SKM-1 (cell line): ENCODE measurements around the gene DTWD2.
"Not testable (repeated sequence)": the region's sequence is repeated elsewhere in the genome, so short reads cannot be mapped to it uniquely, and the experiment has no call there.

Experiments
- DNase-seq: peaks from one replicate; lab custom pipeline; 2025; ENCODE audit not compliant: unreplicated experiment; lab: John Stamatoyannopoulos, UW

Gene DTWD2

DNA sequence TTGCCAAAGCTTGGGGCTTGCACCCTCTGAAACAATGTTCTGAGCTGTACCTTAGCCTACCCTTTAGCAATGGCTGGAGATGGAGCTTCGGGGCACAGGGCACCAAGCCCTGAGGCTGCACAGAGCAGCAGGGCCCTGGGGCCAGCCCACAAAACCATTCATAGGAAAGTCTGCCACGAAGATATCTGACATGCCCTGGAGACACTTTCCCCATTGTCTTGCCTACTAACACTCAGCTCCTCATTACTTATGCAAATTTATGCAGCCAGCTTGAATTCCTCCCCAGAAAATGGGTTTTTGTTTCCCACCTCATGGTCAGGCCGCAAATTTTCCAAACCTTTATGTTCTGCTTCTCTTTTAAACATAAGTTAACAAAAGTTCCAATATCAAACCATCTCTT is 105.7 kb downstream of the DTWD2 start:
- no peak for DNase-seq

DNA sequence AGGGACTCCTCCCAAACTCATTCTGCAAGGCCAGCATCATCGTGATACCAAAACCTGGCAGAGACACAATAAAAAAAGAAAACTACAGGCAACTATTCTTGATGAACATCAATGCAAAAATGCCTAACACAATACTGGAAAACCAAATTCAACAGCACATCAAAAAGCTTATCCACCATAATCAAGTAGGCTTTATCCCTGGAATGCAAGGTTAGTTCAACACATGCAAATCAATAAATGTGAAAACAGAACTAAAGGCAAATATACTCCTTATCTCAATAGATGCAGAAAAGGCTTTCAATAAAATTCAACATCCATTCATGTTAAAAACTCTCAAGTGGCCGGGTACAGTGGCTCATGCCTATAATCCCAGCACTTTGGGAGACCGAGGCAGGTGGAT is 111.5 kb downstream of the DTWD2 start:
- not testable (repeated sequence) for DNase-seq

DNA sequence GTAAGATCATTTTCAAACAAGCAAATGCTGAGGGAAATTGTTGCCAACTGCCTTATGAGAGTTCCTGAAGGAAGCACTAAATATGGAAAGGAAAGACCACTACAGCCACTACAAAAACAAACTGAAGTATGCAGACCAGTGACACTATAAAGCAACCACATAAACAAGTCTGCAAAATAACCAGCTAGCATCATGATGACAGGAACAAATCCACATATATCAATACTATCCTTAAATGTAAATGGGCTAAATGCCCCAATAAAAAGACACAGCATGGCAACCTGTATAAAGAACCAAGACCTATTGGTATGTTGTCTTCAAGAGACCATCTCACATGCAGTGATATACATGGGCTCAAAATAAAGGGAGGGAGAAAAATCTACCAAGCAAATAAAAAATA is 113.2 kb downstream of the DTWD2 start:
- no peak for DNase-seq

DNA sequence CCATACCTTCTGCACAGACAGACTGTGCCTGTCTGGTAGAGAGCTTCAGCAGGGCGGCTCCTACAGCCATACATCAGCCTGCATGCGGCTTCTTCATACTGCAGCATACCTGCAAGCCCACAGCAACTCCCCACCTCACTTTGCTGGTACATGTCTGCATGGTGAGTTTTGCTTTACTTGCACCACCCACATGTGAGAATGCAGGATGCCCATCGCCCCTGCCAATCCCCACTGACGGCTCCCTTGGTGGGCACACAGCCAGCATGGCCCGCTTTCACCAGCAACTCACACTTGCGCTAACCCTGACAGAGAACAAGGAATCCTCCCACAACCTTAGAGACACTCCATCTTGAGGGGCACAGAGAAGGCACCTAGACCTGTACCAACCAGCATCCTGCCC is 114.9 kb downstream of the DTWD2 start:
- no peak for DNase-seq

DNA sequence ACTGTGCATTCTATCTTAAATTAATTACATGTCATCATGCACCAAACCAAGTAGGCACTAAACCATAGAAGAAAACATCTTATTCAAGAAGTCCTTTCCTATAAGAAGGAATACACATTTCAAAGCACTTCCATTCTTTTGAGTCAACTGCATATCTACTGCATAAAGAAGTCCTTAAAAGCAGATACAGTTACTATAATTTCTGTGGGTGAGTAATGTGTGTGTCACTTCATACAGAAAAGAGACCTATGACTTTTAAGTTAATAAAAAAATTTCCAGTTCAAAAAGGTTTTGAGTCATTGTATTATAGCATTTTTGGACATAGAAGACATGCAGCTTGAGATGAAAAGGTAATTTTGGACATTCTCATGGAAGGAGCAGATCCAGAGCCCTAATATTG is 125.0 kb downstream of the DTWD2 start:
- no peak for DNase-seq

DNA sequence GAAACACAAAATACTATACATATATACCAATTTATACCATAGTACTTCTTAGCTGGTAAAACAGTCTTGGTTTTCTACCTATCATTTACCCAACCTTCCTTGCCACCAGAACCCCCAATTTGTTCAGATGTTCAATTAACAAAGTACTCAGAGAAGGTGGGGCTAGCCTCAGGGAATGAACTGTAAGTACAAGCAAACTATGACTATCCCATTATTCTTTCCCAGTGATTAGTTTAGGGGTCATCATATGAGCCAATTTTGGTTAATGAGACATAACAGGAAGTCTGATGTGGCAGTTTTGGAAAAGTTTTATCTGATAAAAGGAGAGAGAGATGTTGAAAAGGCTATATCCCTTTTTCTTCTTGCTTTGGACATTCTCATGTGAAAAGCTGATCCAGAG is 125.8 kb downstream of the DTWD2 start:
- no peak for DNase-seq

DNA sequence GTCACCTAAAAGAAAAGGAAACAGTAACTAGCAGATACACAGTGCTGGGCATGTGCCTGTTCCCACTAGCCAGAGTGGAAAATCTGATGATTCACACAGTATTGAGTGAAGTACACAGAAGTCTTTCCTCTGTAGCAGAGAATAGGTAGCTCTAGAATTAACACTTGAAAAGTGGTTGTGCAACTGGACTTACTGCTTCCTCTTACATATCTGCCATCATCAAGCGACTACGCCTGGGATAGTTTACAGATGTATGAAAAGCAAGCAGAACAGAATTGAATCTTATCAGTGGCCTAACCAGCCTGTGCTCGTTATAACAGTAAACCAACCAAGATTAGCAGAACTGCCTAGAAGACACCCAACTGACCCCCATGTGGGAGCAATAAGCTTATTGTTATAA is 130.6 kb downstream of the DTWD2 start:
- peak; percentile 51 for DNase-seq

DNA sequence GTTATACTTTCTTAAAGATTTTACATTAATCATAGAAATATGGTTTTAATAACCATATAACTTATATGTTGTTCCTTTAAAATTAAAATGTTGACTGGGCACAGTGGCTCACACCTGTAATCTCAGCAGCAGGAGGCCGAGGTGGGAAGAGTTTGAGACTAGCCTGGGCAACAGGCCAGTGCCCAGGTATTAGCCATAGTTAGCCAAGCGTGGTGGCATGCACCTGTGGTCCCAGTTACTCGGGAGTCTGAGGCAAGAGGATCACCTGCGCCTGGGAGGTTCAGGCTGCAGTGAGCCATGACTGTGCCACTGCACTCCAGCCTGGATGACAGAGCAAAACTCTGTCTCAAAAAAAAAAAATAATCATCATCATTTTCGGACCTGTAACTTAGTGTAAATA is 133.5 kb downstream of the DTWD2 start:
- no peak for DNase-seq

DNA sequence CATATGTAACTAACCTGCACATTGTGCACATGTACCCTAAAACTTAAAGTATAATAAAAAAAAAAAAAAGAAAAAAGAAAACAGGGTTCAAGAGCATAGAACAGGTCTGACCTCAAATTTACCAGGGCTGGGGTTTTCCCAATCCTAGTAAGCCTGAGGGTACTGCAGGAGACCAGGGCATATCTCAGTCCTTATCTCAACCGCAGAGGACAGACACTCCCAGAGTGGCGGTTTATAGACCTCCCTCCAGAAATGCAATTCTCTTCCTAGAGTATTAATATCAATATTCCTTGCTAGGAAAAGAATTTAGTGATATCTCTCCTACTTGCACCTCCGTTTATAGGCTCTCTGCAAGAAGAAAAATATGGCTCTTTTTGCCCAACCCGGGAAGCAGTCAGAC is 136.6 kb downstream of the DTWD2 start:
- not testable (repeated sequence) for DNase-seq

DNA sequence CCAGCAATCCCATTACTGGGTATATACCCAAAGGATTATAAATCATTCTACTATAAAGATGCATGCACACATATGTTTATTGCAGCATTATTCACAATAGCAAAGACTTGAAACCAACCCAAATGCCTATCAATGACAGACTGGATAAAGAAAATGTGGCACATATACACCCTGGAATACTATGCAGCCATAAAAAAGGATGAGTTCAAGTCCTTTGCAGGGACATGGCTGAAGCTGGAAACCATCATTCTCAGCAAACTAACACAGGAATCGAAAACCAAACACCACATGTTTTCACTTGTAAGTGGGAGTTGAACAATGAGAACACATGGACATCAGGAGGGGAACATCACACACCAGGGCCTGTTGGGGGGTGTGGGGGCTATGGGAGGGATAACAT is 138.8 kb downstream of the DTWD2 start:
- not testable (repeated sequence) for DNase-seq

DNA sequence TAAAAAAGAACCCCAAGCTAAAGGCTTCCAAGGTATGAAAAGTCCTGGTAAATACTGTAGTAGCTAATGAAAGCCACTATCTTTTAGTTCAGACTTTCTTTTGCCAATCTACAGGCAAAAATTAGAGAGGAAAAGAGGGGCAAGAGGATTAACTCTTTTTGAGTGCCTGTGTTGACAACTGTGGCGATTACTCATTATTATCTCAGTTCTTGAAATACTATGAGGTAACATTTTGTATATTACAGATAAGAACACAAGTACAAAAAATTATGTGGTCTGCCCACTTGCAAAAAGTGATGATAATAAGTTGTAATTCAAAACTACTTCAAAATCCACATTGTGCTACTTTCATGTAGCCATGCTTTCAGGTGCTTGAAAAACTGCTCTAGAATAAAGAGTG is 144.0 kb downstream of the DTWD2 start:
- DNase-seq: no peak

DNA sequence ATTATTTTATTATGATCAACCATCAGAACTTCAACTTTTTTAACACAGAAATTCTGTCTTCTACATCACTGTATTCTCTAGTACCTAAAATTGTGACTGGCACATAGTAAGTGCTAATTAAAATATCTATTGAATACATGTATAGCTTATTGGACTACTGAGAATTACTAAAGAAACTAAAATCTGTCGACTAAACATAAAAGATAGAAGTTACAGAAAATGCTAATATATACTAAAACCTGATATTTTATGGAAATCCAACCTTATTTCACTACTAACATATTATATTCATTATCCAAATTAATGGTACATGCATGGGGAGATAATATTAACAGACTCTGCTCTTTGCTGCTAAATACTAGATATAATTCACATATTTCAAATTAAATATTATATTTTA is 153.6 kb downstream of the DTWD2 start:
- DNase-seq: no peak

DNA sequence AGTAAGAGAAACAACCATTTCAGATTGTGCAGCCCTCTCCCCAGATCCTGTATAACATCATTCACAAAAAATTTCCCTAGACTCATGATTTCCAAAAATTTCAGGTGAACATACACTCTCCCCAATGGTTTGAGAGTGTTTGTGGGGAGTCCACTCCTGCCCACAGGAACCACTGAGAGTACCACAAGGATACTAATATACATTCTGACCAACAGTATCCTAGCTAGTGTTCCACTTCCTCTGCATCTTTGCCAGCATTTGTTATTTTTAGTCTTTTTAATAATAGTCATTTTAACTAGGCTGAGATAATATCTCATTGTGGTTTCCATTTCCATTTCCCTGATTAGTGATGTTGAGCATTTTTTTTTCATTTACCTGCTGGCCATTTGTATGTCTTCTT is 155.4 kb downstream of the DTWD2 start:
- DNase-seq: no peak

DNA sequence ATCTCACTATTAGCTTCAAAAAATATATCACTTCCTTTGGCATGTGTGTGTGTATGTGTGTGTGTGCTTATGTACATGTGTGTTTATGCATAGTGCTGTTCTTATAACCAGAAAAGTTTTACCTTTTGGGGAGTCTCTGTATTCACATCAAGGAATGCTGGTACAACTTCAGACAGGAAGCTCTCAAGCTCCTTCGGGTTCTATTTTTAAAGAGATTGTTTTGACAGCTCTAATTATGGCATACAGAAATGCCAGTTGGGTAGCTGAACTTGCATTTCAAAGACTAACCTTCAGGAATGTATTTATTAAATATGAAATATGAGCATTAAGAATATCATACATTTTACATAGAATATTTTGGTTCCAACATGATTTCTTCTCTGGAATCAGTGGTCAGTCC is 163.1 kb downstream of the DTWD2 start:
- no peak for DNase-seq

DNA sequence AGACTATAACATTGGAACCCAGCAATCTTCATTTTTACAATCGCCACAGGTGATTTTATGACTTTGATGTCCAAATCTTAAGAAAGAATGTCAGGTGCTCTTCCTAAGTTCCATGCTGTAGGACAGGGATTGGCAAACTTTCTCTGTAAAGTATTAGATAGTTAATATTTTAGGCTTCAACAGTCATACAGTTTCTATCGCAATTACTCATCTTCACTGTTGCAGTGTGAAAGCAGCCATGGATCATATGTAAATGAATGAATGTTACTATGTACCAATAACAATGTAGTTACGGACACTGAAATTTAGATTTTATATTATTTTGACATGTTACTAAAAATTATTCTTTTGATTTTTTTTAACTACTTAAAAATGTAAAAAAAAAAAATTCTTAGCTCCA is 169.7 kb downstream of the DTWD2 start:
- no peak for DNase-seq

DNA sequence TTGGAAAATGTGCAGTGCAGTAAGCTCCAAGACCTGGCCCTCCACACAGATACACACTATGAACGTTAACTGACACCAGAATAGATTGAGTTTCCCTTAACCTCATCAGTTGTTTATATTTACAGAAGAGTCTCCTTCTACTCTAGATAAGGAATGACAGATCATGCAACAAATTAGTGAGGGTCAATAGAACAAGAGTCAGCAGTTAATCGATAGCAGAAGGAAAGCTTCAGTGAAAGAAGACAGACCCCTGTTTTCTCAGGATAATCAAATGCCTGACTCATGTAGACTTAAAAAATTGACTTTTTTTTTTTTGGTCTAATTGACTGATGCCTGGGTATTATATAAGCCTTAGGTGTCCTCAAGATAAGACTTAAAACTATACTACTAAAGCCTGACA is 179.9 kb downstream of the DTWD2 start:
- no peak for DNase-seq

DNA sequence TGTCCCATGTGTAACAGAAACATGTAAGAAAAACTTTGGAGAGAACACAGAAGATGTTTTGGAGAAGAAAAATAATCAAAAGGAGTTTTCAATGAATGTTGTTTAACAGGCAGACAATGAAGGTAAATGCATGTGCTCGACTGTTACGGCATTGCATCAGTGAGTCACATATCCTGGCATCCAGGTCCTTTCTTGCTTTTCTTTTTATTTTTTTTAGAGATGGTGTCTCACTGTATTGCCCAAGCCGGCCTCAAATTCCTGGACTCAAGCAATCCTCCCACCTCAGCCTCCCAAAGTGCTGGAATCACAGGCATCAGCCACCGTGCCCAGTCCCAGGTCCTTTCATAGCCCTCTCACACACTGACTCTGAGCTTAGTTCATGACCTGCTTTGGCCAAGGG is 181.8 kb downstream of the DTWD2 start:
- DNase-seq: no peak

DNA sequence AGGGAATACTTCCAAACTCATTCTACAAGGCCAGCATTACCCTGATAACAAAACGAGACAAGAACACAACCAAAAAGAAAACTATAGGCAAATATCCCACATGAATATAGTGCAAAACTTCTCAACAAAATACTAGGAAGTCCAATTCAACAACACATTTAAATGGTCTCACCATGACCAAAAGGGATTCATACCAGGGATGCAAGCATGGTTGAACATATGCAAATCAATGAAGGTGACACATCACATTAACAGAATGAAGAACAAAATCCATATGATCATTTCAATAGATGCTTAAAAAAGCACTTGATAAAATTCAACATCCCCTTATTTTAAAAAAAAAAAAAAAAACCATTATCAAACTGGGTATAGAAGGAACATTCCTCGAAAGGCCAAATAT is 186.0 kb downstream of the DTWD2 start:
- no peak for DNase-seq

DNA sequence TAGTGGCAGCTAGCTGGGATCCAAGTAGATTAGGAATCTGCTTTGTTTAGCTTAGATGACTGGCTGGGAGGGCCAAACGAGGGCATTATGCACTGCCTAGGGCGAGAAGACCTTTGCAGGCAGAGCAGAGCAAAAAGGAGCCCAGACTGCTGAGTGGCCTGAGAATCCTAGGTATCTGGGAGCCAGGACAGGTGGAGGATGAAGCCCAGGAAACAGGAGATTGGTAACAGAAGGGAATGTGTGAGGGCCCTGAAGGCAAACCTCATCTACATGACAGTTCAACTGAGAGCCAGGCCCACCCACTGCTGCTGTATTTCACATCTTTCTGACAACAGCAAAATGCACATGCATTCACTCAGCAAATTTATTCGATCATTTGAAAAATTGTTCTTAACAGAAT is 192.3 kb downstream of the DTWD2 start:
- DNase-seq: no peak

DNA sequence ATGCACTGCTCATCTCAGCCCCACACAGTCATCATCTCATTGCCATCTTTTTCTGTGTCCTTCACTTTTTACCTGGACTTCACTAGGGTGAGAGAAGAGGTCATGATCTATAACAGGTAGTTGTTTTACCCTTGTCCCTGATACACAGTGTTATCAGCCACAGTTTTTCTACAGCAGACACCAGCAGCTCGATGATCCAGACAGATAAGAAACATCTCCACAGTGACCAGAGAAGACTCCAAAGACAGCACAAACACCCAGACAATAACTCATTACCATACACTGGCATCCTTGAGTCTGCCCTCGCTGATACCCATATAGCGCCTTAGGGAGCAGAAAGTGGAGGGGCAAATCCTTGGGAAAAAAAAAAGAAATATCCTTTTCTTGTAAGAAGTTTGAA is 194.1 kb downstream of the DTWD2 start:
- no peak for DNase-seq

DNA sequence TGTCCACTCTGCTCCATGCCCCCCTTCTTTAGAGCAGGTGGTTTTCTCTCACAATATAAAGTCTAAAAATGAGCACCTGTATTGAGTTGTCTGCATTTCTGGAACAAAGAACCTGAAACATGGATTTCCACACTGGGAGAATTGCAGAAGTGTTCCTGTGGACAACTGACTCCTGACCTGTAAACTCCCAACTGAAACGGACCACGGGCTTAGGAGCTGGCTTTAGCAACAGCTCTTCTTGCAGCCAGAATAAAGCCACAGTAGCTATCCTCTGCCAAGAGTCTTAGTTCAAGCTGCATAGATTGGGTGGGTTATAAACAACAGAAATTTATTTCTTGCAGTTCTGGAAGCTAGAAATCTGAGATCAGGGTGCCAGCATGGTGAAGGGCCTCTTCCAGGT is 194.7 kb downstream of the DTWD2 start:
- DNase-seq: no peak

DNA sequence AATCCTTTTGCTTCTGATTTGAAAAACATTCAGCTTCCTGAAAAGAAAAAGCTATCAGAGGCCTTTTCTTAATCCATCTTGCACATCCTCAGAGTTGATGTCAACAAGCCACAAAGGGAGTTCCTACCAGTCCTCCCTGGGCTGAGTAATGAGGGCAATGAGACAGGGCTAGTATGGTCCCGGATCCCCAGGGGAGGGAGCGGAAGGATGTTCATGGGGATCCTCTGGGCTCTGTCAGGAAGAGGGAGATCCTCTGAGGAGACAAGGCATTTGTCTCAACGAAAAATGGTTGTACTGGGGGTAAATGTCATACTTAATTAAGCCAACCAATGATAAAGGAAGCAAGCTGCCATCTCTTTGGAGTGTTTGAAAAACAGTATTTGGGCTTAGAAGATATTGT is 195.3 kb downstream of the DTWD2 start:
- DNase-seq: no peak

DNA sequence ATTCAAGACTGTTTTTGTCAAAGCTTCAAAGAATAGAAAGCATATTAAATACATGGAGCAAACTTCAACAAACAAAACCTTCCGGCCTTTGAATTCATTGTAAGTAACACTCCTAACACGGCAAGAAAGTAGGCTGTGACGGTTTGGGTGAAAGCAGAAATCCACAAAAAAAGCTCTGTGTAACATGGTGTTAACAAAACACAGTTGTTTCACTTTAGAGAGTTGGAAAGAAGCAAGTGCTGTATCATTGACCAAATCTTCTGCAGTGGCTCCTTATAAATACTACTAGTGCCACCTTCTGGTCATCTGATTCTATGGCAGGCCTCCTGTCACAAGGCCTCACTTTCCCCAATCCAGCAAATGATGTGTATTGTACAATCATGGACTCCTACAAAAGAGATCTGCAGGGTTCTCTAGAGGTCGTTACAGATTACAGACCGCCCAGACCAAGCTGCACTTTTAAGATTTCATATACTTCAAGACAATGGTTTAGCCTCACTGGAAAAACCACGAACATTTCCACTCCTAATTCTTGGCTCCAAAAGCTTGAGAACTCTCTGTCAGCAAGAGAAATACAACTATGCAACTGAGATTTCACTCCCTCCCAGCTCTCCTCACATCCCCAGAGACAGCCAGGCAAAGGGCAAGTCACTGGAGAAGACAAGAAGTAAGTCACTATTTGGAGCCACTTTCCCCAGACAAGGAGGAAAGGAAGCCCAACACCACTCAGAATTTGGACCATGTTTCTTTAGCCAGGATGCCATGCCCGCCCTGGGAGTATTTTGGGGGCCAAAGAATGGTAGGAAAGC is 196.2 kb downstream of the DTWD2 start:
- peak; percentile 70 for DNase-seq
